Muscle layer of duodenum (tissue), 2 donors: ENCODE data around the gene PKP2.

ENCODE experiments used
- H3K27ac ChIP-seq: one replicate; pipeline ENCODE4 v1.7.0; 2013; ENCODE audit warnings: mild to moderate bottlenecking, low read length
- H3K27me3 ChIP-seq: one replicate; pipeline ENCODE4 v1.7.0; 2013; ENCODE audit warnings: low read depth, mild to moderate bottlenecking, control low read depth, low read length
- H3K36me3 ChIP-seq, 2 donors: one replicate each; pipeline ENCODE4 v1.7.0; 2013; ENCODE audit warnings: low read length in 2 of 2, control low read depth in 1 of 2, mild to moderate bottlenecking in 1 of 2; ENCODE audit not compliant: insufficient read depth in 2 of 2, control insufficient read depth in 1 of 2
- H3K4me1 ChIP-seq, 2 donors: one replicate each; pipeline ENCODE4 v1.7.0; 2013; ENCODE audit warnings: low read length in 2 of 2, mild to moderate bottlenecking in 2 of 2, control low read depth in 1 of 2, moderate library complexity in 1 of 2; ENCODE audit not compliant: insufficient read depth in 2 of 2, control insufficient read depth in 1 of 2
- H3K4me3 ChIP-seq, 2 donors: one replicate each; pipeline ENCODE4 v1.7.0; 2013; ENCODE audit warnings: low read length in 2 of 2, low read depth in 1 of 2, mild to moderate bottlenecking in 1 of 2
- H3K9me3 ChIP-seq, 2 donors: one replicate each; pipeline ENCODE4 v1.7.0; 2013; ENCODE audit warnings: low read length in 2 of 2, control low read depth in 1 of 2, mild to moderate bottlenecking in 1 of 2; ENCODE audit not compliant: control insufficient read depth in 1 of 2
- donor health status: healthy.

PKP2 gene

GRCh38 chr12:32773691-32774090 lies 122.9 kb downstream of the PKP2 start:
- Histone ChIP-seq H3K27ac (no peak overlapping the region), H3K4me3 (no peak overlapping the region), H3K4me1 (no peaks in the 10 kb centered on the region), H3K9me3 (no peaks in the 10 kb centered on the region), H3K36me3 (no peaks in the 10 kb centered on the region), H3K27me3 (no peaks in the 10 kb centered on the region)

GRCh38 chr12:32770141-32770540 lies 126.4 kb downstream of the PKP2 start:
- no peaks in the 10 kb centered on the region for H3K27me3 ChIP-seq
- no peaks in the 10 kb centered on the region for H3K36me3 ChIP-seq

GRCh38 chr12:32768518-32768917 lies 128.1 kb downstream of the PKP2 start:
- H3K27ac ChIP-seq: no peak overlapping the region
- no peaks in the 10 kb centered on the region for H3K36me3 ChIP-seq
- no peaks in the 10 kb centered on the region for H3K27me3 ChIP-seq
- no peak overlapping the region for H3K4me3 ChIP-seq
- no peaks in the 10 kb centered on the region for H3K4me1 ChIP-seq
- H3K9me3 ChIP-seq: no peaks in the 10 kb centered on the region

More at GRCh38 chr12:32770141-32770540, 126.4 kb downstream of the PKP2 start:
- Histone ChIP-seq H3K9me3 (no peaks in the 10 kb centered on the region), H3K4me1 (no peaks in the 10 kb centered on the region), H3K27ac (no peak overlapping the region), H3K4me3 (no peak overlapping the region)

GRCh38 chr12:32765906-32766305 lies 130.7 kb downstream of the PKP2 start:
- Histone ChIP-seq H3K4me3 (no peak overlapping the region), H3K27ac (no peak overlapping the region), H3K27me3 (no peaks in the 10 kb centered on the region), H3K9me3 (no peaks in the 10 kb centered on the region), H3K4me1 (no peaks in the 10 kb centered on the region), H3K36me3 (no peaks in the 10 kb centered on the region)

- no peaks in the 10 kb centered on the region for H3K36me3 ChIP-seq
- H3K4me3 ChIP-seq: no peak overlapping the region
- H3K27me3 ChIP-seq: no peaks in the 10 kb centered on the region
- H3K27ac ChIP-seq: no peak overlapping the region
- no peaks in the 10 kb centered on the region for H3K9me3 ChIP-seq
- H3K4me1 ChIP-seq: peaks cover 0 to under 1% of the 10 kb centered on the region in 2 donors
These were observed 134.9 kb downstream of the PKP2 start for GRCh38 chr12:32761716-32762115.

GRCh38 chr12:32757157-32757556 lies 139.4 kb downstream of the PKP2 start:
- Histone ChIP-seq H3K27me3 (no peaks in the 10 kb centered on the region), H3K27ac (no peak overlapping the region), H3K36me3 (peaks cover 0 to 7% of the 10 kb centered on the region in 2 donors), H3K4me1 (peaks cover 5 to 24% of the 10 kb centered on the region in 2 donors), H3K9me3 (no peaks in the 10 kb centered on the region), H3K4me3 (no peak overlapping the region)

GRCh38 chr12:32756476-32757066 lies 140.0 kb downstream of the PKP2 start:
- H3K27me3 ChIP-seq: no peaks in the 10 kb centered on the region
- H3K4me1 ChIP-seq: peaks cover 5 to 24% of the 10 kb centered on the region in 2 donors
- peak overlapping the region; percentile 90 for H3K27ac ChIP-seq
- peaks cover 5 to 12% of the 10 kb centered on the region in 2 donors for H3K36me3 ChIP-seq
- peak overlapping the region; percentile 77 to 99 for H3K4me3 ChIP-seq
- no peaks in the 10 kb centered on the region for H3K9me3 ChIP-seq

GRCh38 chr12:32755654-32756475 lies 140.7 kb downstream of the PKP2 start, which contains the start of gene YARS2:
Gene YARS2, minus strand, starts transcription at chr12:32755897. Its CDS starts 23 bp downstream, at chr12:32755874.
- peak within 1 kb of the TSS; percentile 77 to 99 for H3K4me3 ChIP-seq
- H3K27me3 ChIP-seq: no peaks in the 10 kb centered on the region
- H3K4me1 ChIP-seq: peaks cover 5 to 24% of the 10 kb centered on the region in 2 donors
- no peaks in the 10 kb centered on the region for H3K9me3 ChIP-seq
- H3K27ac ChIP-seq: peak within 1 kb of the TSS; percentile 90
- peaks cover 8 to 19% of the 10 kb centered on the region in 2 donors for H3K36me3 ChIP-seq

GRCh38 chr12:32755051-32755653 lies 141.4 kb downstream of the PKP2 start:
- H3K4me1 ChIP-seq: peaks cover 5 to 24% of the 10 kb centered on the region in 2 donors
- H3K36me3 ChIP-seq: peaks cover 8 to 26% of the 10 kb centered on the region in 2 donors
- H3K9me3 ChIP-seq: no peaks in the 10 kb centered on the region
- peak overlapping the region; percentile 90 for H3K27ac ChIP-seq
- H3K27me3 ChIP-seq: no peaks in the 10 kb centered on the region
- H3K4me3 ChIP-seq: peak overlapping the region; percentile 77 to 99

- Histone ChIP-seq H3K27ac (peak overlapping the region; percentile 12), H3K36me3 (peaks cover 12 to 35% of the 10 kb centered on the region in 2 donors), H3K27me3 (no peaks in the 10 kb centered on the region), H3K4me3 (peak overlapping the region; percentile 77 to 99), H3K4me1 (peaks cover 5 to 24% of the 10 kb centered on the region in 2 donors), H3K9me3 (no peaks in the 10 kb centered on the region)
These were observed 142.5 kb downstream of the PKP2 start for GRCh38 chr12:32754111-32754510.

- H3K4me3 ChIP-seq: peak overlapping the region in 1 of 2 donors; percentile 77
These were observed 143.0 kb downstream of the PKP2 start for GRCh38 chr12:32753605-32754004.

More at GRCh38 chr12:32753605-32754004, 143.0 kb downstream of the PKP2 start:
- H3K27ac ChIP-seq: no peak overlapping the region
- no peaks in the 10 kb centered on the region for H3K9me3 ChIP-seq
- H3K27me3 ChIP-seq: no peaks in the 10 kb centered on the region
- peaks cover 17 to 40% of the 10 kb centered on the region in 2 donors for H3K36me3 ChIP-seq
- peaks cover 5 to 24% of the 10 kb centered on the region in 2 donors for H3K4me1 ChIP-seq
